C1 segment of cervical spinal cord (tissue), 14 donors: ENCODE measurements around the gene AANAT.

ENCODE experiments used
- DNase-seq, 14 donors: peaks; one replicate each; lab custom pipeline; 2025; lab: John Stamatoyannopoulos, UW

Gene AANAT

GRCh38 chr17:76442341-76443338 is 24.8 kb upstream of the AANAT start:
- no peak for DNase-seq

- DNase-seq = no peak
Measured at GRCh38 chr17:76444518-76445311, 22.7 kb upstream of the AANAT start.

- DNase-seq = no peak
Measured at GRCh38 chr17:76445697-76446448, 21.5 kb upstream of the AANAT start.

- peak in 1 of 14 donors; percentile 29 for DNase-seq
Measured at GRCh38 chr17:76446449-76447231, 20.8 kb upstream of the AANAT start.

- DNase-seq = no peak
Measured at GRCh38 chr17:76447931-76448652, 19.3 kb upstream of the AANAT start.

- DNase-seq = no peak
Measured at GRCh38 chr17:76449126-76449525, 18.3 kb upstream of the AANAT start.

- no peak for DNase-seq
Measured at GRCh38 chr17:76451506-76451905, 15.9 kb upstream of the AANAT start.

- no peak for DNase-seq
Measured at GRCh38 chr17:76452127-76452659, 15.2 kb upstream of the AANAT start.

- peak in 13 of 14 donors; percentile 36 to 87 (median 68) for DNase-seq
Measured at GRCh38 chr17:76452660-76453430, 14.6 kb upstream of the AANAT start, which contains the start of gene UBE2O. TSS of gene UBE2O (minus strand) at chr17:76453152. CDS start at chr17:76453141, 11 bp downstream.

GRCh38 chr17:76453431-76453743 is 14.0 kb upstream of the AANAT start:
- no peak for DNase-seq

GRCh38 chr17:76458580-76459490 is 8.6 kb upstream of the AANAT start:
- peak in 1 of 14 donors; percentile 16 for DNase-seq

- DNase-seq = no peak
Measured at GRCh38 chr17:76459674-76460073, 7.7 kb upstream of the AANAT start.

GRCh38 chr17:76461765-76462555 is 5.4 kb upstream of the AANAT start:
- DNase-seq = no peak

- DNase-seq = no peak
Measured at GRCh38 chr17:76462556-76463290, 4.7 kb upstream of the AANAT start.

- no peak for DNase-seq
Measured at GRCh38 chr17:76466775-76467130, 650 bp upstream of the AANAT start.

- DNase-seq = no peak
Measured at GRCh38 chr17:76467809-76468633, 618 bp downstream of the AANAT start.
